OCI-LY3 (cell line): Measurements from ENCODE around the gene CARD19.

Experiments used
- H2AFZ ChIP-seq: fragments of 200-600, 300-600 bp; shearing (Covaris generic); 2 replicates; pipeline ENCODE4 v1.6.0; 2014; ENCODE audit warnings: antibody characterized with exemption, low read depth, low read length
- H3K27ac ChIP-seq: fragments of 200-600, 300-600 bp; sonication (generic); 2 replicates; pipeline ENCODE4 v1.5.1; 2014; ENCODE audit warnings: mild to moderate bottlenecking, low read length, moderate library complexity, mixed read lengths
- H3K27me3 ChIP-seq: fragments of 200-600, 300-600 bp; sonication (generic); 2 replicates; pipeline ENCODE4 v1.6.1; 2014; ENCODE audit warnings: low read depth, low read length, mixed read lengths
- H3K36me3 ChIP-seq: fragments of 200-600, 300-600 bp; sonication (generic); replicated peaks from 2 replicates; pipeline ENCODE3; 2014; ENCODE audit warnings: low read depth, low read length, mixed read lengths
- H3K4me1 ChIP-seq: fragments of 300-600, 200-600 bp; sonication (generic); 2 replicates; pipeline ENCODE4 v1.6.1; 2014; ENCODE audit warnings: low read length, mixed read lengths
- H3K4me2 ChIP-seq: fragments of 200-600, 300-600 bp; sonication (generic); 2 replicates; pipeline ENCODE4 v1.6.1; 2014; ENCODE audit warnings: low read length, mixed read lengths
- H3K4me3 ChIP-seq: fragments of 300-600, 200-600 bp; sonication (generic); 2 replicates; pipeline ENCODE4 v1.5.1; 2014; ENCODE audit warnings: antibody characterized with exemption, mild to moderate bottlenecking, low read length, moderate library complexity
- H3K79me2 ChIP-seq: fragments of 300-600, 200-600 bp; shearing (Covaris generic); 2 replicates; pipeline ENCODE4 v1.6.1; 2014; ENCODE audit warnings: mild to moderate bottlenecking, low read length, mixed read lengths
- H3K9ac ChIP-seq: fragments of 300-600, 200-600 bp; shearing (Covaris generic); 2 replicates; pipeline ENCODE4 v1.6.0; 2014; ENCODE audit warnings: mild to moderate bottlenecking, low read length, moderate library complexity
- H3K9me3 ChIP-seq: fragments of 200-600, 300-600 bp; shearing (Covaris generic); 2 replicates; pipeline ENCODE4 v1.6.1; 2014; ENCODE audit warnings: low read length, mixed read lengths; ENCODE audit not compliant: insufficient read depth
- H4K20me1 ChIP-seq: fragments of 200-600, 300-600 bp; sonication (generic); 2 replicates; pipeline ENCODE4 v1.6.1; 2016; ENCODE audit warnings: low read length, mixed read lengths; ENCODE audit not compliant: insufficient read depth
- CTCF ChIP-seq: fragments of 200-600, 300-600 bp; sonication (generic); IDR thresholded peaks from 2 replicates; pipeline ENCODE4 v1.5.1; 2014; ENCODE audit warnings: antibody characterized with exemption, low read length, low read depth
- EZH2phosphoT487 ChIP-seq: fragments of 200-600 bp; shearing (Covaris generic); IDR thresholded peaks from 2 replicates; pipeline ENCODE4 v1.6.1; 2018; ENCODE audit warnings: antibody characterized with exemption, mixed run types, low read depth

Gene CARD19

GRCh38 chr9:93119953-93120845 lies 24.2 kb downstream of the CARD19 start:
- peaks cover 4% of the 10 kb centered on the region for H3K36me3 ChIP-seq
- H3K9ac ChIP-seq, result no peak overlapping the region
- no peak overlapping the region for H2AFZ ChIP-seq
- TF ChIP-seq EZH2phosphoT487, result no peak
- no peak for TF ChIP-seq CTCF
- no peak overlapping the region for H3K27ac ChIP-seq
- 0 out of 2 replicates have a peak, but pooled peaks cover 3% of the 10 kb centered on the region for H4K20me1 ChIP-seq
- H3K79me2 ChIP-seq, result no peaks in the 10 kb centered on the region
- H3K27me3 ChIP-seq, result no peaks in the 10 kb centered on the region
- H3K4me3 ChIP-seq, result no peak overlapping the region
- H3K9me3 ChIP-seq, result no peaks in the 10 kb centered on the region
- H3K4me2 ChIP-seq, result no peak overlapping the region
- no peaks in the 10 kb centered on the region for H3K4me1 ChIP-seq

- Histone ChIP-seq H3K79me2 (no peaks in the 10 kb centered on the region), H2AFZ (no peak overlapping the region), H3K9ac (no peak overlapping the region), H3K4me1 (no peaks in the 10 kb centered on the region), H3K4me3 (no peak overlapping the region), H3K36me3 (peaks cover 4% of the 10 kb centered on the region), H3K4me2 (no peak overlapping the region), H4K20me1 (0 out of 2 replicates have a peak, but pooled peaks cover 3% of the 10 kb centered on the region), H3K9me3 (no peaks in the 10 kb centered on the region), H3K27me3 (no peaks in the 10 kb centered on the region), H3K27ac (no peak overlapping the region)
- TF ChIP-seq EZH2phosphoT487 (no peak), CTCF (no peak)
Measured at GRCh38 chr9:93120846-93121315, 24.9 kb downstream of the CARD19 start.

- Histone ChIP-seq H3K27me3 (no peaks in the 10 kb centered on the region), H4K20me1 (0 out of 2 replicates have a peak, but pooled peaks cover 3% of the 10 kb centered on the region), H3K4me2 (no peak overlapping the region), H3K36me3 (peaks cover 4% of the 10 kb centered on the region), H3K4me1 (no peaks in the 10 kb centered on the region), H2AFZ (no peak overlapping the region), H3K4me3 (no peak overlapping the region), H3K79me2 (no peaks in the 10 kb centered on the region), H3K9me3 (no peaks in the 10 kb centered on the region), H3K9ac (no peak overlapping the region), H3K27ac (no peak overlapping the region)
- TF ChIP-seq CTCF (no peak), EZH2phosphoT487 (no peak)
Measured at GRCh38 chr9:93121316-93122241, 25.6 kb downstream of the CARD19 start.
